H1 (cell line): ENCODE data around the gene TAMM41. TPM values are rescaled to one million over a fixed set of nuclear protein-coding genes. Genes with fewer than 3 reads are reported as not detected.
"Not testable (repeated sequence)": the region's sequence is repeated elsewhere in the genome, so short reads cannot be mapped to it uniquely, and the experiment has no call there.

Experiments
- CTCF ChIA-PET: fragments of 300-600 bp; sonication (Branson Sonifier 250); formaldehyde crosslinking; loops from one replicate; lab custom pipeline; 2021; ENCODE audit not compliant: partially characterized antibody; lab: Charles Lee
- POLR2A ChIA-PET: fragments of 300-600 bp; sonication (Branson Sonifier 250); formaldehyde crosslinking; loops from one replicate; lab custom pipeline; 2021; ENCODE audit warnings: inconsistent platforms; ENCODE audit not compliant: partially characterized antibody; lab: Charles Lee
- DNase-seq, 2 experiments: peaks; one replicate each; pipeline versions ENCODE4 v3.0.0 to v3.0.0-alpha.2; 2010 to 2022; ENCODE audit warnings: low spot score in 2 of 2, low read depth in 1 of 2, mixed read lengths in 1 of 2
- FAIRE-seq: peaks from 2 replicates; lab custom pipeline; 2011; peaks lifted over from hg19 to GRCh38; lab: Jason Lieb, UNC
- H2AFZ ChIP-seq: 2 replicates; pipeline ENCODE4 v1.8.1; 2012; ENCODE audit warnings: low read length, inconsistent platforms
- H2AK5ac ChIP-seq: 2 replicates; pipeline ENCODE4 v1.6.1; 2013; ENCODE audit warnings: low read depth, low read length
- H2BK120ac ChIP-seq: replicated peaks from 2 replicates; pipeline ENCODE3; 2013; ENCODE audit warnings: low read depth, low read length, inconsistent platforms
- H2BK12ac ChIP-seq: 2 replicates; pipeline ENCODE4 v1.6.1; 2013; ENCODE audit warnings: low read depth, low read length
- H2BK15ac ChIP-seq: 2 replicates; pipeline ENCODE4 v1.6.1; 2013; ENCODE audit warnings: low read length
- H2BK20ac ChIP-seq: 2 replicates; pipeline ENCODE4 v1.6.1; 2013; ENCODE audit warnings: low read length
- H2BK5ac ChIP-seq: 2 replicates; pipeline ENCODE4 v1.6.1; 2013; ENCODE audit warnings: low read depth, low read length
- H3K14ac ChIP-seq: 2 replicates; pipeline ENCODE4 v1.6.1; 2013; ENCODE audit warnings: inconsistent platforms; ENCODE audit not compliant: insufficient read length
- H3K18ac ChIP-seq: 2 replicates; pipeline ENCODE4 v1.6.1; 2013; ENCODE audit warnings: low read length; ENCODE audit errors: extremely low read depth
- H3K23ac ChIP-seq: 2 replicates; pipeline ENCODE4 v1.6.1; 2013; ENCODE audit warnings: inconsistent platforms; ENCODE audit not compliant: insufficient read length
- H3K23me2 ChIP-seq: 2 replicates; pipeline ENCODE4 v1.6.1; 2013; ENCODE audit warnings: low read depth, low read length
- H3K27ac ChIP-seq: 2 replicates; pipeline ENCODE4 v1.6.1; 2011; ENCODE audit warnings: low read depth, low read length, inconsistent platforms
- H3K27me3 ChIP-seq, 4 experiments: replicated peaks in 1 of 4; 1 replicate in 1 of 4; 2 replicates in 3 of 4; pipeline versions ENCODE4 v1.6.1 to v1.8.1; 2011 to 2013; ENCODE audit warnings: low read length in 3 of 4, mild to moderate bottlenecking in 3 of 4, inconsistent platforms in 2 of 4, mixed read lengths in 2 of 4, moderate library complexity in 1 of 4; ENCODE audit not compliant: control insufficient read depth in 3 of 4, insufficient read depth in 3 of 4; ENCODE audit errors: extremely low read depth in 1 of 4
- H3K36me3 ChIP-seq, 4 experiments: 2 replicates each; pipeline versions ENCODE4 v1.6.1 to v1.8.1; 2011 to 2013; ENCODE audit warnings: mild to moderate bottlenecking in 4 of 4, low read length in 3 of 4, moderate library complexity in 2 of 4, control low read depth in 1 of 4, inconsistent platforms in 1 of 4; ENCODE audit not compliant: insufficient read depth in 4 of 4, control insufficient read depth in 2 of 4
- H3K4ac ChIP-seq: replicated peaks from 2 replicates; pipeline ENCODE3; 2013; ENCODE audit warnings: low read length, low read depth, mixed read lengths, inconsistent platforms; ENCODE audit not compliant: insufficient read length
- H3K4me1 ChIP-seq, 4 experiments: replicated peaks in 1 of 4; 1 replicate in 1 of 4; 2 replicates in 3 of 4; pipeline versions ENCODE4 v1.6.1 to v1.8.1; 2011 to 2013; ENCODE audit warnings: low read length in 3 of 4, inconsistent platforms in 2 of 4, mixed read lengths in 1 of 4; ENCODE audit not compliant: insufficient read depth in 4 of 4, control insufficient read depth in 3 of 4
- H3K4me2 ChIP-seq, 2 experiments: 2 replicates each; pipeline versions ENCODE4 v1.6.1 to v1.8.1; 2011 to 2013; ENCODE audit warnings: low read depth in 2 of 2, low read length in 2 of 2, control low read depth in 1 of 2, inconsistent platforms in 1 of 2, mild to moderate bottlenecking in 1 of 2; ENCODE audit not compliant: insufficient read depth in 1 of 2
- H3K4me3 ChIP-seq, 4 experiments: fragments of 200-600, 300-600 bp in 1 of 4; sonication (generic), shearing (Covaris generic), sonication (Bioruptor Twin) in 1 of 4; 2 replicates each; pipeline versions ENCODE4 v1.5.1 to v1.8.1; 2011 to 2016; ENCODE audit warnings: low read length in 4 of 4, low read depth in 3 of 4, control low read depth in 2 of 4, inconsistent platforms in 2 of 4, mild to moderate bottlenecking in 2 of 4, mixed read lengths in 1 of 4, moderate library complexity in 1 of 4; ENCODE audit not compliant: insufficient read depth in 2 of 4; ENCODE audit errors: extremely low read depth in 1 of 4
- H3K56ac ChIP-seq: replicated peaks from 2 replicates; pipeline ENCODE3; 2013; ENCODE audit warnings: low read depth, mild to moderate bottlenecking, mixed read lengths, low read length, inconsistent platforms; ENCODE audit not compliant: insufficient read length
- H3K79me1 ChIP-seq: 2 replicates; pipeline ENCODE4 v1.6.1; 2013; ENCODE audit warnings: low read depth, low read length, control low read depth
- H3K79me2 ChIP-seq, 2 experiments: 2 replicates each; pipeline versions ENCODE4 v1.6.1 to v1.8.1; 2012 to 2013; ENCODE audit warnings: low read length in 2 of 2, mild to moderate bottlenecking in 2 of 2, inconsistent platforms in 1 of 2; ENCODE audit not compliant: insufficient read depth in 2 of 2, control insufficient read depth in 1 of 2
- H3K9ac ChIP-seq, 4 experiments: replicated peaks in 1 of 4; 1 replicate in 1 of 4; 2 replicates in 3 of 4; pipeline versions ENCODE4 v1.6.1 to v1.8.1; 2011 to 2013; ENCODE audit warnings: low read depth in 3 of 4, low read length in 3 of 4, control low read depth in 2 of 4, mild to moderate bottlenecking in 2 of 4, moderate library complexity in 2 of 4, inconsistent platforms in 1 of 4; ENCODE audit errors: extremely low read depth in 1 of 4
- H3K9me3 ChIP-seq, 2 experiments: 2 replicates each; pipeline versions ENCODE4 v1.6.1 to v1.8.1; 2012 to 2013; ENCODE audit warnings: mild to moderate bottlenecking in 2 of 2, moderate library complexity in 2 of 2, control low read depth in 1 of 2, inconsistent platforms in 1 of 2, low read depth in 1 of 2, low read length in 1 of 2, mixed read lengths in 1 of 2; ENCODE audit not compliant: insufficient read depth in 2 of 2
- H4K20me1 ChIP-seq, 2 experiments: replicated peaks in 1 of 2; 2 replicates each; pipeline versions ENCODE3 to v1.8.1; 2011 to 2013; ENCODE audit warnings: inconsistent platforms in 2 of 2, low read length in 2 of 2, mild to moderate bottlenecking in 1 of 2; ENCODE audit not compliant: insufficient read depth in 2 of 2, control insufficient read depth in 1 of 2
- H4K5ac ChIP-seq: 2 replicates; pipeline ENCODE4 v1.6.1; 2013; ENCODE audit warnings: low read length, low read depth, mixed read lengths, inconsistent platforms; ENCODE audit not compliant: insufficient read length
- H4K8ac ChIP-seq: 2 replicates; pipeline ENCODE4 v1.8.0; 2013; ENCODE audit warnings: mild to moderate bottlenecking, moderate library complexity, low read length, inconsistent platforms; ENCODE audit not compliant: insufficient read depth; ENCODE audit errors: extremely low read depth
- H4K91ac ChIP-seq: replicated peaks from 2 replicates; pipeline ENCODE3; 2013; ENCODE audit warnings: low read length, mixed read lengths, inconsistent platforms; ENCODE audit not compliant: insufficient read length
- WGBS, 2 experiments: shearing (Covaris generic) in 1 of 2; methylation state at CpG; one replicate each; pipeline versions ENCODE4 v1.1.6 to v1.1.7; 2013 to 2015; ENCODE audit warnings: low lambda C conversion rate in 2 of 2, mixed read lengths in 2 of 2, inconsistent platforms in 1 of 2, low coverage in 1 of 2, missing lambda C conversion rate in 1 of 2; ENCODE audit not compliant: insufficient replicate concordance in 2 of 2, insufficient coverage in 1 of 2, insufficient read length in 1 of 2; ENCODE audit errors: extremely low coverage in 1 of 2, missing lambda C conversion rate in 1 of 2; 5-methylcytosine and 5-hydroxymethylcytosine counted together
- polyA plus RNA-seq, 7 experiments: library from polyadenylated mRNA; depleted of rRNA in 3 of 7; stranded (reverse) in 5 of 7; unstranded in 2 of 7; fragments of >200 nt in 5 of 7; fragments of 200-250 nt in 2 of 7; gene quantifications; 1 replicate in 5 of 7; 2 replicates in 1 of 7; 4 replicates in 1 of 7; pipeline versions ENCODE4 v1.2.1 to v1.2.3, GENCODE V29; 2011 to 2013; ENCODE audit warnings: missing spikeins in 2 of 7, mixed read lengths in 2 of 7
- total RNA-seq: library from RNA; stranded (reverse); fragmentation: NEBNext Ultra II Directional; extraction: Animal tissue kit (Norgen Biotek cat#: 25700); gene quantifications from 2 replicates; pipeline ENCODE4 v1.2.1, GENCODE V29; 2021

The TAMM41 gene
- total and polyA plus RNA-seq, 2 of the 8 experiments (the other 6 are each of a cell fraction or from before 2014, with no cell fraction given): 16.9 to 22.5 TPM

- H3K14ac ChIP-seq, POLR2A ChIA-PET, H3K27ac ChIP-seq, H3K27me3 ChIP-seq, H4K8ac ChIP-seq, H2BK15ac ChIP-seq, H2BK12ac ChIP-seq, H3K18ac ChIP-seq, H3K4me3 ChIP-seq, H3K79me2 ChIP-seq, H2AFZ ChIP-seq, DNase-seq, H2BK120ac ChIP-seq, H3K4me1 ChIP-seq, H4K91ac ChIP-seq, H3K79me1 ChIP-seq, H3K4ac ChIP-seq, H4K20me1 ChIP-seq, H3K56ac ChIP-seq, H3K4me2 ChIP-seq, H3K23me2 ChIP-seq, H3K9me3 ChIP-seq, H3K36me3 ChIP-seq, H2AK5ac ChIP-seq, H2BK20ac ChIP-seq, H3K9ac ChIP-seq, H3K23ac ChIP-seq, H2BK5ac ChIP-seq, CTCF ChIA-PET, H4K5ac ChIP-seq, FAIRE-seq: not testable (repeated sequence)
- WGBS, 2 experiments: 90% methylated on average over 1 of the region's 1 CpG; no CpG with 5 or more reads in 1 of the 2 experiments
Observed at GRCh38 chr3:11874707-11875106, 28.0 kb upstream of the TAMM41 start.

DNA sequence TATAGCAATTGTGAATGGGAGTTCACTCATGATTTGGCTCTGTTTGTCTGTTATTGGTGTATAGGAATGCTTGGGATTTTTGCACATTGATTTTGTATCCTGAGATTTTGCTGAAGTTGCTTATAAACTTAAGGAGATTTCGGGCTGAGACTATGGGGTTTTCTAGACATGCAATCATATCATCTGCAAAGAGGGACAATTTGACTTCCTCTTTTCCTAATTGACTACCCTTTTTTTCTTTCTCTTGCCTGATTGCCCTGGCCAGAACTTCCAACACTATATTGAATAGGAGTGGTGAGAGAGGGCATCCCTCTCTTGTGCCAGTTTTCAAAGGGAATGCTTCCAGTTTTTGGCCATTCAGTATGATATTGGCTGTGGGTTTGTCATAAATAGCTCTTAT lies 17.1 kb upstream of the TAMM41 start:
- CTCF ChIA-PET, H3K4me1 ChIP-seq, H3K27me3 ChIP-seq, H3K4me3 ChIP-seq, H3K18ac ChIP-seq, H3K27ac ChIP-seq, H2AK5ac ChIP-seq, H2BK15ac ChIP-seq, H4K8ac ChIP-seq, H4K5ac ChIP-seq, H3K4ac ChIP-seq, DNase-seq, H3K79me1 ChIP-seq, H3K79me2 ChIP-seq, FAIRE-seq, H2BK20ac ChIP-seq, H2BK120ac ChIP-seq, H3K9me3 ChIP-seq, H3K36me3 ChIP-seq, H3K23me2 ChIP-seq, H4K91ac ChIP-seq, H3K9ac ChIP-seq, POLR2A ChIA-PET, H3K56ac ChIP-seq, H3K4me2 ChIP-seq, H2BK12ac ChIP-seq, H3K14ac ChIP-seq, H2BK5ac ChIP-seq, H3K23ac ChIP-seq, H2AFZ ChIP-seq, H4K20me1 ChIP-seq: not testable (repeated sequence)
- 67% methylated on average over 1 of the region's 1 CpG; no CpG with 5 or more reads in 1 of the 2 experiments for WGBS, 2 experiments
